Upper lobe of left lung (tissue), 4 donors: ENCODE measurements around the gene SLC22A1.
"Not testable (repeated sequence)": the region's sequence is repeated elsewhere in the genome, so short reads cannot be mapped to it uniquely, and the experiment has no call there.

Source experiments
- POLR2AphosphoS5 ChIP-seq, 2 donors: sonication (generic); formaldehyde crosslinking; IDR thresholded peaks; one replicate each; pipeline ENCODE4 v1.5.1; 2017; ENCODE audit warnings: antibody characterized with exemption in 2 of 2
- TF ChIP-seq, protein P1 (sequence below), 6 experiments: fragments of 450-650 bp in 4 of 6; fragments of 200-600 bp in 2 of 6; sonication (generic) in 2 of 6; IDR thresholded peaks; one replicate each; pipeline ENCODE4 v1.5.1; 2016 to 2019; ENCODE audit warnings: antibody characterized with exemption in 6 of 6

GRCh38 chr6:160125105-160125504, 3.5 kb downstream of the SLC22A1 start:
- TF ChIP-seq, protein P1, sequence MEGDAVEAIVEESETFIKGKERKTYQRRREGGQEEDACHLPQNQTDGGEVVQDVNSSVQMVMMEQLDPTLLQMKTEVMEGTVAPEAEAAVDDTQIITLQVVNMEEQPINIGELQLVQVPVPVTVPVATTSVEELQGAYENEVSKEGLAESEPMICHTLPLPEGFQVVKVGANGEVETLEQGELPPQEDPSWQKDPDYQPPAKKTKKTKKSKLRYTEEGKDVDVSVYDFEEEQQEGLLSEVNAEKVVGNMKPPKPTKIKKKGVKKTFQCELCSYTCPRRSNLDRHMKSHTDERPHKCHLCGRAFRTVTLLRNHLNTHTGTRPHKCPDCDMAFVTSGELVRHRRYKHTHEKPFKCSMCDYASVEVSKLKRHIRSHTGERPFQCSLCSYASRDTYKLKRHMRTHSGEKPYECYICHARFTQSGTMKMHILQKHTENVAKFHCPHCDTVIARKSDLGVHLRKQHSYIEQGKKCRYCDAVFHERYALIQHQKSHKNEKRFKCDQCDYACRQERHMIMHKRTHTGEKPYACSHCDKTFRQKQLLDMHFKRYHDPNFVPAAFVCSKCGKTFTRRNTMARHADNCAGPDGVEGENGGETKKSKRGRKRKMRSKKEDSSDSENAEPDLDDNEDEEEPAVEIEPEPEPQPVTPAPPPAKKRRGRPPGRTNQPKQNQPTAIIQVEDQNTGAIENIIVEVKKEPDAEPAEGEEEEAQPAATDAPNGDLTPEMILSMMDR (IDR thresholded peaks at IDR 0.05): not testable (repeated sequence)
- TF ChIP-seq POLR2AphosphoS5 (IDR thresholded peaks at IDR 0.05): not testable (repeated sequence)
